Stomach smooth muscle (tissue), 2 donors: ENCODE measurements around the gene PRIMPOL.

Experiments used
- H3K27ac ChIP-seq: one replicate; pipeline ENCODE4 v1.7.0; 2013; ENCODE audit warnings: mild to moderate bottlenecking, low read length, inconsistent platforms
- H3K27me3 ChIP-seq, 2 donors: one replicate each; pipeline ENCODE4 v1.7.0; 2013; ENCODE audit warnings: low read length in 2 of 2; ENCODE audit not compliant: insufficient read depth in 2 of 2, control insufficient read depth in 1 of 2
- H3K36me3 ChIP-seq, 2 donors: one replicate each; pipeline ENCODE4 v1.7.0; 2013; ENCODE audit warnings: low read length in 2 of 2; ENCODE audit not compliant: control insufficient read depth in 2 of 2, insufficient read depth in 2 of 2
- H3K4me1 ChIP-seq: one replicate; pipeline ENCODE4 v1.7.0; 2013; ENCODE audit warnings: low read length; ENCODE audit not compliant: control insufficient read depth, insufficient read depth
- H3K4me3 ChIP-seq, 2 donors: one replicate each; pipeline ENCODE4 v1.7.0; 2013; ENCODE audit warnings: low read length in 2 of 2
- H3K9ac ChIP-seq, 2 donors: one replicate each; pipeline ENCODE4 v1.7.0; 2013; ENCODE audit warnings: low read length in 2 of 2, mild to moderate bottlenecking in 1 of 2
- H3K9me3 ChIP-seq, 2 donors: one replicate each; pipeline ENCODE4 v1.7.0; 2013; ENCODE audit warnings: low read length in 2 of 2; ENCODE audit not compliant: control insufficient read depth in 2 of 2
- donor health status: healthy.
- donor health status: Pancreatic carcinoma.

The PRIMPOL gene

DNA sequence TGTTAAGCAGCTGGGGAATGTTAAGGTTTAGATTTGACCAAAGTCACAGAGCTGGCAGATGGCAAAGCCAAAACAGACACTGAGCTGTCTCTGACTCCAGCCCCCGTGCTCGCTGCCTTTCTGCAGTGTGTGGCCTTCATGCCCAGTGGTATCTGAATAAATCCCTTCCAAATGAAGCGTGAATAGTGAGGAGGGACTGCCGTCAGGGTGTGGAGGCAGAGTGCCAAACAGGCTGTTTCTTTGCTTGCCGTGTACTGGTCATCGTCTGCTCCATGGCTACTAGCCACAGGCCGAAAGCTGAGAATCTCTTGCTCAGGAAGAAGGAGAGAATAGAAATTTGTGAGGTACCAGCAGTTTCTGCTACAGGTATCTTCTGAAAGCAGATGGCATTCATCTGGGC lies 19.7 kb downstream of the PRIMPOL start:
- H3K9ac ChIP-seq, result no peak overlapping the region
- H3K36me3 ChIP-seq, result peaks cover 30 to 41% of the 10 kb centered on the region in 2 donors

DNA sequence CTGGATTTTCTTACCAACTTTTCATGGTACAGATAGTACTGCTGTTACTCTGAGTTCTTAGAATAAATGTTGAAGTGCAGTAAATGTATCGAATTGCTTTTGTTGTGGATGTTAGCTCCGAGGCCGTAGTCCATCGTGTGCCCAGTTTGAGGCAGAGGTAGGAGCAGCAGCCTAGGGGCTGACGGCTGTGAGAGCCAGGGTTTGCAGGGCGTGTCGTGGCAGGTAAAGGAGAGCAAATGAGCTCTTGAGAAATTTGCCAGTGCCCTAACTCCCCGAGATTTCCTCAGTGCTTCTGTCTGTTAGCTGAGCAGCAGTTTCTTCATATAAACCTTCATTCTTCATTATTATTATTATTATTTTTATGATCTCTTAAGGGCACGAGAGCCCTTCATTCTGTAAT lies 21.6 kb downstream of the PRIMPOL start:
- H3K36me3 ChIP-seq, result peaks cover 33 to 40% of the 10 kb centered on the region in 2 donors
- H3K9me3 ChIP-seq, result no peaks in the 10 kb centered on the region
- no peak overlapping the region for H3K27ac ChIP-seq
- H3K9ac ChIP-seq, result no peak overlapping the region
- H3K4me3 ChIP-seq, result no peak overlapping the region
- no peaks in the 10 kb centered on the region for H3K4me1 ChIP-seq
- no peaks in the 10 kb centered on the region for H3K27me3 ChIP-seq

More for the DNA sequence above, 19.7 kb downstream of the PRIMPOL start:
- no peak overlapping the region for H3K27ac ChIP-seq
- H3K4me1 ChIP-seq, result no peaks in the 10 kb centered on the region
- no peak overlapping the region for H3K4me3 ChIP-seq
- no peaks in the 10 kb centered on the region for H3K27me3 ChIP-seq
- no peaks in the 10 kb centered on the region for H3K9me3 ChIP-seq

GRCh38 chr4:184672741-184673140 lies 23.2 kb downstream of the PRIMPOL start:
- H3K9me3 ChIP-seq, result no peaks in the 10 kb centered on the region

DNA sequence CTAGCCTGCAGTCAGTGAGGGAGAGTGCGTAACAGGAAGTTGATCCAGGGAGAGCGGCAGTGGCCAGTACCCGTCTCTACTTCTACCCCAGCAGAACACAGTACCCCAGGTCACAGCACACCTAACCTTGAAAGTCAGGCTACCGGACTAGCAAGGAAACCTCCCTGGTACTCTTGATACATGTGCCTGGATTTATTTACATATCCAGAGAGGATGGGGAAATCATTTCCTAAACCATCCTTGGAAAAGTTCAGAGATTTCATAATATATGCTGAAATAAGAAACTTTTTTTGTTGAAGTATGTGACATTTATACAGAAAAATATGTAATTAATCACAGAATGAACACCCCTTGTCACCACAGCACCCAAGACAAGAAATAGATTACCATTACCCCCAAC lies 24.5 kb downstream of the PRIMPOL start:
- H3K9ac ChIP-seq, result no peak overlapping the region
- peaks cover 21 to 23% of the 10 kb centered on the region in 2 donors for H3K36me3 ChIP-seq
- H3K27me3 ChIP-seq, result no peaks in the 10 kb centered on the region
- no peak overlapping the region for H3K4me3 ChIP-seq
- no peaks in the 10 kb centered on the region for H3K4me1 ChIP-seq
- H3K27ac ChIP-seq, result no peak overlapping the region
- no peaks in the 10 kb centered on the region for H3K9me3 ChIP-seq

More at GRCh38 chr4:184672741-184673140, 23.2 kb downstream of the PRIMPOL start:
- Histone ChIP-seq H3K4me3 (no peak overlapping the region), H3K4me1 (no peaks in the 10 kb centered on the region), H3K36me3 (peaks cover 27 to 32% of the 10 kb centered on the region in 2 donors), H3K27ac (no peak overlapping the region), H3K9ac (no peak overlapping the region), H3K27me3 (no peaks in the 10 kb centered on the region)

DNA sequence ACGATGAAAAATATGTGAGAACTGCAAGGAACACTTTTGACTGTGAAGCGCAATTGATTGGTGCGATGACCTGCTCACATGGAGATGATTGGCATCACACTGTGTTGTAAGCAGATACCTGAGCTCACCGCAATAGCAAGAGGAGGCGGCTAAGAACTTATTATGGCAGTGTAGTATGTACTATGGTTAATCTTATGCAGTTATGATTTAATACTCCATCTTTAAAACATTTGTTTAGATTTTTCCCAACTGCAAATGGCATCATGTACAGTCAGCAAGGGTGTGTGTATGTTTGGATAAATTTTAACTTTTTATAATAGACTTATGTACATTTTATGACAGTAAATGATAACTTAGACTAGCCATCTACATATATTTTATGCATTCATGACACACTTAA lies 25.5 kb downstream of the PRIMPOL start:
- no peaks in the 10 kb centered on the region for H3K4me1 ChIP-seq
- no peak overlapping the region for H3K4me3 ChIP-seq
- no peaks in the 10 kb centered on the region for H3K9me3 ChIP-seq
- H3K27me3 ChIP-seq, result no peaks in the 10 kb centered on the region
- H3K36me3 ChIP-seq, result peaks cover 19 to 20% of the 10 kb centered on the region in 2 donors
- H3K27ac ChIP-seq, result no peak overlapping the region
- H3K9ac ChIP-seq, result no peak overlapping the region

DNA sequence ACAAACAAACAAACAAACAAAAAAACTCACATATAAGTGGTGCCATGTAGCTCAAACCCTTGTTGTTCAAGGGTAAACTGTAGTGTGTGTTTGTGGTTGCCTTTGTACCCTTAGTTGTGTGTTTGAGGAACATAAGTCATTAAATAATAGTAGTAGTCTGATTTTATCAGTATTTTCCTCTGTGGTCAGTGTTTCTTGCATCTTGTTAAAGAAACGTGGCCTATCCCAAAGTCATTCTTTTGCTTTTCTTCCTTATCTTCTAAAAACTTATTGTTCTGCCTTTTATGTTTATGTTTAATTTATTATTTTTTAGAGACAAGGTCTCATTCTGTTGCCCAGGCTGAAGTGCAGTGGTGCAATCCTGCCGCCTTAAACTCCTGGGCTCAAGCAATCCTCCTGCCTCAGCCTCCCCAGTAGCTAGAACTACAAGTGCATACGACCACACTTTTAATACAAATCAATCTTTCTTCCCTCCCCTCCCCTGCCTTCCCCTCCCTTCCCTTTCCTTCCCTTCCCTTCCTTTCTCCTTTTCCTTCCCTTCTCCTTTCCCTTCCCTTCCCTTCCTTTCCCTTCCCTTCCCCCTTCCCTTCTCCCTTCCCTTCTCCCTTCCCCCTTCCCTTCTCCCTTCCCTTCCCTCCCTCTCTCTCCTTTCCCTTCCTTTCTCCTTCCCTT lies 26.4 kb downstream of the PRIMPOL start:
- H3K36me3 ChIP-seq, result peaks cover 19 to 20% of the 10 kb centered on the region in 2 donors

GRCh38 chr4:184680698-184681097 lies 31.2 kb downstream of the PRIMPOL start:
- Histone ChIP-seq H3K9ac (no peak overlapping the region), H3K27ac (no peak overlapping the region), H3K9me3 (no peaks in the 10 kb centered on the region), H3K27me3 (no peaks in the 10 kb centered on the region), H3K4me3 (no peak overlapping the region), H3K36me3 (peaks cover 6 to 7% of the 10 kb centered on the region in 2 donors), H3K4me1 (no peaks in the 10 kb centered on the region)

More for the DNA sequence above, 26.4 kb downstream of the PRIMPOL start:
- H3K9ac ChIP-seq, result no peak overlapping the region
- H3K27ac ChIP-seq, result no peak overlapping the region
- no peak overlapping the region for H3K4me3 ChIP-seq
- no peaks in the 10 kb centered on the region for H3K4me1 ChIP-seq
- H3K9me3 ChIP-seq, result no peaks in the 10 kb centered on the region
- no peaks in the 10 kb centered on the region for H3K27me3 ChIP-seq

GRCh38 chr4:184681916-184682315 lies 32.4 kb downstream of the PRIMPOL start:
- H3K4me3 ChIP-seq, result no peak overlapping the region
- H3K4me1 ChIP-seq, result no peaks in the 10 kb centered on the region
- H3K27ac ChIP-seq, result no peak overlapping the region
- H3K9ac ChIP-seq, result no peak overlapping the region
- H3K36me3 ChIP-seq, result peaks cover 6 to 10% of the 10 kb centered on the region in 2 donors
- H3K9me3 ChIP-seq, result no peaks in the 10 kb centered on the region
- H3K27me3 ChIP-seq, result no peaks in the 10 kb centered on the region

DNA sequence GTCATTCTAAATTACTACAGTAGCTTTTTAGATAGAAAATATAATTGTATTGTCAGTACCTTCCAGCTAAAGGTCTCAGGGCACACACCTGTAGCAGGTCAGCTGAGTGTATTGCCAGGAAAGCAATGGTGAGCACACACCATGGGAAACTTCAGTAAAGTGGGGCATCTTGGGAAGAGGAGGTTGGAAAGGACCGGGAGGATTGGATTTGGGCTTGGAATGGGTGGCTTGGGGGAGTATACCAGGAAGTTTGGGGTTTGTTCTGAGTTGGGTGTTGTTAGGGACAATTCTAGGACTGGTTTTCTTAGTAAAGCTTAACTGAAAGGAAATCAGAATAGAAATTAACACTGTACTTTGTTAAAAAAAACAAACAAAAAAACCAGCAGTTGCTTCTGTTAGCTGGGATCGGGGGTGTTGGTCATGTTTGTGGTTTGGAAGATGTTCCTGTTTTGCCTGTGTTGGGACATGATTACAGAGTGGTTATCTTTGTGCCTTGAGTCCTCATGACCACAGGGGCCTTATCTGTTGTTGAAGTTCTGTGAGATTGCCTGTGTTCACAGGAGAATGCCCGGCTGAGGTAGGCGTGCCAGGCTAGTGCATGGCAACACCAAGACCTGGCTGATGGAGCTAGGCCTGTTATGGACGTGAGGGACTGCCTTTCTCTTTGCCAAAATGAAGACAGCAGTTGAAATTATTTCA lies 35.1 kb downstream of the PRIMPOL start:
- Histone ChIP-seq H3K4me3 (no peak overlapping the region), H3K36me3 (peaks cover 6 to 10% of the 10 kb centered on the region in 2 donors), H3K27ac (no peak overlapping the region)

DNA sequence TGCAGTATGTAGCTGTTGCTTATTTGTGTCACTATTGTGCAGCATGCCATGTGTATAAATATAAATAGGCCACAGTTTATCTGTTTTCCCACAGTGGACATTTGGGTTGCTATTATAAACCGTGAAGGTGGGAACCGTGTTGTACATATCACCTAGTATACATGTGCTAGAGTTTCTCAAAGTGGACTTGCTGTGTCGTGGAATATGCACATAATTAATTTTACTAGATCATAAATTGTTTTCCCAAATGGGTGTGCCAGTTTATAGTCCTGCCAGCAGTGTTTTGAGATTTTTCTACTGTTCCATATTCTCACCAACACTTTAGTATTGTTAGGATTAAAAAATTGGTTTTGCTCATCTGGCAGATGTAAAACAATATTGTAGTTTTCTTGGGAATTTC lies 38.5 kb downstream of the PRIMPOL start:
- H3K27me3 ChIP-seq, result no peaks in the 10 kb centered on the region
- H3K36me3 ChIP-seq, result peaks cover 2 to 5% of the 10 kb centered on the region in 2 donors
- H3K4me1 ChIP-seq, result no peaks in the 10 kb centered on the region
- no peaks in the 10 kb centered on the region for H3K9me3 ChIP-seq
- no peak overlapping the region for H3K4me3 ChIP-seq
- H3K9ac ChIP-seq, result no peak overlapping the region
- no peak overlapping the region for H3K27ac ChIP-seq

More for the DNA sequence above, 35.1 kb downstream of the PRIMPOL start:
- H3K9me3 ChIP-seq, result no peaks in the 10 kb centered on the region
- H3K27me3 ChIP-seq, result no peaks in the 10 kb centered on the region
- no peaks in the 10 kb centered on the region for H3K4me1 ChIP-seq
- no peak overlapping the region for H3K9ac ChIP-seq

- H3K36me3 ChIP-seq, result peaks cover 2 to 5% of the 10 kb centered on the region in 2 donors
- H3K27me3 ChIP-seq, result no peaks in the 10 kb centered on the region
- H3K9me3 ChIP-seq, result no peaks in the 10 kb centered on the region
- no peak overlapping the region for H3K4me3 ChIP-seq
- H3K4me1 ChIP-seq, result no peaks in the 10 kb centered on the region
- H3K9ac ChIP-seq, result no peak overlapping the region
- H3K27ac ChIP-seq, result no peak overlapping the region
Measured at GRCh38 chr4:184688447-184688846, 38.9 kb downstream of the PRIMPOL start.
